HL-60 (cell line): ENCODE results near the gene PCSK1.

Experiments
- DNase-seq, 2 experiments: peaks; one replicate each; pipeline ENCODE4 v3.0.0-alpha.2; 2010 to 2020; ENCODE audit warnings: low read depth in 1 of 2, low spot score in 1 of 2
- H3K27ac ChIP-seq: fragments of 250-450 bp; sonication (Bioruptor Pico); replicated peaks from 2 replicates; pipeline ENCODE4 v1.5.1; 2020; ENCODE audit warnings: mild to moderate bottlenecking, moderate library complexity
- H3K27me3 ChIP-seq: fragments of 250-450 bp; sonication (Bioruptor Pico); 2 replicates; pipeline ENCODE4 v1.5.1; 2021; ENCODE audit warnings: mild to moderate bottlenecking, moderate library complexity; ENCODE audit not compliant: insufficient read depth, poor library complexity, severe bottlenecking
- H3K4me3 ChIP-seq: replicated peaks from 2 replicates; pipeline ENCODE4 v1.5.1; 2011; ENCODE audit warnings: mild to moderate bottlenecking, control low read depth, low read length; ENCODE audit not compliant: insufficient read depth
- GABPA ChIP-seq: IDR thresholded peaks from 2 replicates; pipeline ENCODE4 v1.6.1; 2012; ENCODE audit warnings: low read depth
- POLR2AphosphoS5 ChIP-seq: IDR thresholded peaks from 2 replicates; pipeline ENCODE4 v1.6.1; 2012; ENCODE audit warnings: low read depth
- SPI1 ChIP-seq: IDR thresholded peaks from 2 replicates; pipeline ENCODE4 v1.6.1; 2012; ENCODE audit warnings: low read depth, mild to moderate bottlenecking, borderline replicate concordance
- TF ChIP-seq, protein P1 (sequence below): IDR thresholded peaks from 2 replicates; pipeline ENCODE4 v1.6.1; 2012; ENCODE audit warnings: low read depth; ENCODE audit not compliant: insufficient replicate concordance
- TF ChIP-seq, protein P2 (sequence below): IDR thresholded peaks from one replicate; pipeline ENCODE4 v1.5.1; 2011; ENCODE audit warnings: low read length, control low read depth, inconsistent platforms; ENCODE audit not compliant: insufficient read depth

The PCSK1 gene

DNA sequence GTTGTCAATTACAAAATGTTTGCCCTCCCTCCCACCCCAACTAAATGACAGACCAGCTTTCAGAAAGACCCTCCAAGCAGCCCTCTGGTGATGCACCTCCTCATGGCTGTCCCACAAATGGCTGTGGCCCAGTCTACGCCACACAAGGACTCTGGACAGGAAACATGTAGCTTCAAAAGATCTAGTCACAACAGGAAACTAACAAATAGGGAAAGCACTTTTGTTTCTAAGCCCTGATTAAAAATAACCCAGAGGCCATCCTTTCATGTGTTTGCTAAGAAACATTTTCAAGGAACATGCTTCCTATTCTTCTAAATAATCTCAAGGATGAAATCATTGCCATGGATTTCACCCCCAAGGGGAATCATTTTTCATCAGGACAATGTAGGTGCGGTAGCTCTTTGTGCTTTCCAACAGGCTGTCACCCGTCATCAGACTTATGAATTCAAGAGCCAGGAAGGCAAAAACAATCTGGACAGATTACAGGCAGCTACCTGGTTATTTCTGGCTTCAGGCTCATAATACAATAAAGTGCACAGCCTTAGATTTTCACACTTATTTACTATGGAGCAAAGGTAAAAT, 20.1 kb downstream of the PCSK1 start:
- no peaks in the 10 kb centered on the region for H3K27me3 ChIP-seq
- no peak overlapping the region for H3K27ac ChIP-seq
- no peak overlapping the region for H3K4me3 ChIP-seq
- no peak for DNase-seq
- TF ChIP-seq GABPA (no peak), SPI1 (no peak), POLR2AphosphoS5 (no peak)
- TF ChIP-seq, protein P1, sequence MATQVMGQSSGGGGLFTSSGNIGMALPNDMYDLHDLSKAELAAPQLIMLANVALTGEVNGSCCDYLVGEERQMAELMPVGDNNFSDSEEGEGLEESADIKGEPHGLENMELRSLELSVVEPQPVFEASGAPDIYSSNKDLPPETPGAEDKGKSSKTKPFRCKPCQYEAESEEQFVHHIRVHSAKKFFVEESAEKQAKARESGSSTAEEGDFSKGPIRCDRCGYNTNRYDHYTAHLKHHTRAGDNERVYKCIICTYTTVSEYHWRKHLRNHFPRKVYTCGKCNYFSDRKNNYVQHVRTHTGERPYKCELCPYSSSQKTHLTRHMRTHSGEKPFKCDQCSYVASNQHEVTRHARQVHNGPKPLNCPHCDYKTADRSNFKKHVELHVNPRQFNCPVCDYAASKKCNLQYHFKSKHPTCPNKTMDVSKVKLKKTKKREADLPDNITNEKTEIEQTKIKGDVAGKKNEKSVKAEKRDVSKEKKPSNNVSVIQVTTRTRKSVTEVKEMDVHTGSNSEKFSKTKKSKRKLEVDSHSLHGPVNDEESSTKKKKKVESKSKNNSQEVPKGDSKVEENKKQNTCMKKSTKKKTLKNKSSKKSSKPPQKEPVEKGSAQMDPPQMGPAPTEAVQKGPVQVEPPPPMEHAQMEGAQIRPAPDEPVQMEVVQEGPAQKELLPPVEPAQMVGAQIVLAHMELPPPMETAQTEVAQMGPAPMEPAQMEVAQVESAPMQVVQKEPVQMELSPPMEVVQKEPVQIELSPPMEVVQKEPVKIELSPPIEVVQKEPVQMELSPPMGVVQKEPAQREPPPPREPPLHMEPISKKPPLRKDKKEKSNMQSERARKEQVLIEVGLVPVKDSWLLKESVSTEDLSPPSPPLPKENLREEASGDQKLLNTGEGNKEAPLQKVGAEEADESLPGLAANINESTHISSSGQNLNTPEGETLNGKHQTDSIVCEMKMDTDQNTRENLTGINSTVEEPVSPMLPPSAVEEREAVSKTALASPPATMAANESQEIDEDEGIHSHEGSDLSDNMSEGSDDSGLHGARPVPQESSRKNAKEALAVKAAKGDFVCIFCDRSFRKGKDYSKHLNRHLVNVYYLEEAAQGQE = no peak
- TF ChIP-seq, protein P2, sequence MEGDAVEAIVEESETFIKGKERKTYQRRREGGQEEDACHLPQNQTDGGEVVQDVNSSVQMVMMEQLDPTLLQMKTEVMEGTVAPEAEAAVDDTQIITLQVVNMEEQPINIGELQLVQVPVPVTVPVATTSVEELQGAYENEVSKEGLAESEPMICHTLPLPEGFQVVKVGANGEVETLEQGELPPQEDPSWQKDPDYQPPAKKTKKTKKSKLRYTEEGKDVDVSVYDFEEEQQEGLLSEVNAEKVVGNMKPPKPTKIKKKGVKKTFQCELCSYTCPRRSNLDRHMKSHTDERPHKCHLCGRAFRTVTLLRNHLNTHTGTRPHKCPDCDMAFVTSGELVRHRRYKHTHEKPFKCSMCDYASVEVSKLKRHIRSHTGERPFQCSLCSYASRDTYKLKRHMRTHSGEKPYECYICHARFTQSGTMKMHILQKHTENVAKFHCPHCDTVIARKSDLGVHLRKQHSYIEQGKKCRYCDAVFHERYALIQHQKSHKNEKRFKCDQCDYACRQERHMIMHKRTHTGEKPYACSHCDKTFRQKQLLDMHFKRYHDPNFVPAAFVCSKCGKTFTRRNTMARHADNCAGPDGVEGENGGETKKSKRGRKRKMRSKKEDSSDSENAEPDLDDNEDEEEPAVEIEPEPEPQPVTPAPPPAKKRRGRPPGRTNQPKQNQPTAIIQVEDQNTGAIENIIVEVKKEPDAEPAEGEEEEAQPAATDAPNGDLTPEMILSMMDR = no peak

DNA sequence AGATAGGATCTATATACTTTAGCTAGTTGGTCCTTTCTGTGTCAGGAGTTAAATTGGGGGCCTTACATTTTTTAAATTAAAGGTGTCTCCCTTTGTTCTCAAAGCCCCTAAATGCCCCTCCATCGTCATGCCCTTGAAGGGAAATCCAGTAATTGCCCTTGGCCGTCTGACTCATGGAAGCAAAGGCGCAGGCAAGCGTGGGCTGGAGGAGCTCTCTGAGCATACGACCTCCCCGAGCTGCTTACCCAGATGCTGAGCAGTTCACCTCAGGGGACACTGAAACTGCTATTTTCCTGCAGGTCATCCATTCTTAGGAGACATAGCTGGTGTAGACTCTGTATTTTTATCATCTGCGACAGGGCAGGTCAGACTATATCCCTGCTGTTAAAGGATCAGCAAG, 23.0 kb downstream of the PCSK1 start:
- H3K27ac ChIP-seq = no peak overlapping the region
- no peak overlapping the region for H3K4me3 ChIP-seq
- DNase-seq = no peak
- no peaks in the 10 kb centered on the region for H3K27me3 ChIP-seq
- no peak for TF ChIP-seq POLR2AphosphoS5
- TF ChIP-seq, protein P2 = no peak
- TF ChIP-seq, protein P1 = no peak
- TF ChIP-seq GABPA = no peak
- TF ChIP-seq SPI1 = no peak

DNA sequence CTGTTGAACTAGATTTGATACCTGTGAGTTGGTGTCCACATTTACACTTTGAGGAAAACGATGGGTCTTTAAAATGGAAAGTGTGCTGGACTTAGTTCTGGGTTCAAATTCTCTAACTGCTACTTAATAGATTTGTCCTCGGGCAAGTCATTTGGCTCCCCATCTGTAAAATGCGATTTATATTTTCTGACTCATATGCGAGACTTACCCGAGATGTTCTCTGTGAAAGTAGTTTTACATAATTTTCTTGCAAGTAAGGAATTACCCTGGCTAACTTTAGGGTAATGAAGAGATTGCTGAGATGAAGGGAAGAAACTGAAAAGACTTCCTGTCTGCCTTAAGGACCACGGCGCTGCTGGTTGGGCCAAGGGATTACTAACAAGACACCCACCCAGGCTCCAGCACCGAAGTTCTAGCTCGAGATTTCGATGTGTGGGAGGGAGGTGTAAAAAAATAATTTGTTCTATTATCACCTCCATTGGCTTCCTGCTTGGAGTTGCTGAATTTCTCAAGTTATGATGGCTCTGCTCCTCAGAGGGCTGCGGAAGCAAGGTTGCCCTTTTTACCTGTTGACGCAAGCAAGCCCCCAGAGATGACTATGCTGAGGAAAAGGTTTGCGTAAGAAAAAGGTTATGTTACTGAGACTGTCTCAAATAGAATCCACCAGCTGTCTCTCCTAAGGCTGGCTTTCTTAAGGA, 24.1 kb downstream of the PCSK1 start:
- TF ChIP-seq, protein P1 = no peak
- TF ChIP-seq GABPA (no peak), SPI1 (no peak), POLR2AphosphoS5 (no peak)
- TF ChIP-seq, protein P2 = no peak
- Histone ChIP-seq H3K27ac (no peak overlapping the region), H3K27me3 (no peaks in the 10 kb centered on the region), H3K4me3 (no peak overlapping the region)
- no peak for DNase-seq
